ENCODE data around the gene OLFML2A.
"Not testable (repeated sequence)": the region's sequence is repeated elsewhere in the genome, so short reads cannot be mapped to it uniquely, and the experiment has no call there.

OLFML2A gene

DNA sequence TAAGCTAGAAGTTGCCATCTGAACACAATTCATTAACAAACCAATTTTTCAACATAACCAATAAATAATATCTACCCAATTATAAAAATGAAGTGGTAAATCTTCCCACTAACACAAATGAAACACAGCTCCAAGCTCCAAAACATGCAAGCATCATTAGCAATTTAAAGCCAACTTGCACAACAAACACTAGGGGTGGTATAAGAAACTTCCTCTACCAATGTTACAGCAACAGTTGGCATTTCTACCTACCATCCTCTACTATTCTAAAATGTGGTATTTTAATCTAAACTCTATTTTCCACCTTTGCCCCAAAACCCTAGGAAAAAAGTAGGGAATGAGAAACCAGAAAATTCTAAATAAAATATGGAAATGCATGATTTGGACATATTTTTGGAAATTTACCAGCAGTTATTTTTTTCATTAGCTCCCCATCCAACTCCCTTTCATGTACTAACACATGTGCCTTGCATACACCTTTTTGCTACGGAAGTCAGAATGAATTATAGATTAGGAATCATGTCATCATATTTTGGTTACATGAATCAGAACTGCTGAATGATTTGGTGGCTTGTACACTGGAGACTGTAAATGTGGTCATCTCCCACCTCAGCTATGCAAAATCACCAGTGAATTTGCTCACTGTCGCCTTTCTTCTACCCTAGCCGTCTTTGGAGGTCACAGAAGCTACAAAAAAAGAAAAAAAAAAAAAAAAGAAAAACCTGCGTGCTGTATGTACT is 9.9 kb upstream of the OLFML2A start:
- H3K4me3 Mint-ChIP-seq: no peak overlapping the region
- peaks cover 24% of the 10 kb centered on the region for H3K4me1 Mint-ChIP-seq
- peaks cover 82% of the 10 kb centered on the region for H3K27me3 Mint-ChIP-seq
- no peak overlapping the region for H3K27ac Mint-ChIP-seq
- CTCF ChIA-PET: interaction anchor here (0.6 to 1.4 kb wide), 7 partner anchors 42 to 216 kb away, joined by 3 to 5 read pairs (median 3); partner anchors contain the start of gene WDR38
- no peak for DNase-seq
- no peaks in the 10 kb centered on the region for H3K9me3 Mint-ChIP-seq
- no peaks in the 10 kb centered on the region for H3K36me3 Mint-ChIP-seq

DNA sequence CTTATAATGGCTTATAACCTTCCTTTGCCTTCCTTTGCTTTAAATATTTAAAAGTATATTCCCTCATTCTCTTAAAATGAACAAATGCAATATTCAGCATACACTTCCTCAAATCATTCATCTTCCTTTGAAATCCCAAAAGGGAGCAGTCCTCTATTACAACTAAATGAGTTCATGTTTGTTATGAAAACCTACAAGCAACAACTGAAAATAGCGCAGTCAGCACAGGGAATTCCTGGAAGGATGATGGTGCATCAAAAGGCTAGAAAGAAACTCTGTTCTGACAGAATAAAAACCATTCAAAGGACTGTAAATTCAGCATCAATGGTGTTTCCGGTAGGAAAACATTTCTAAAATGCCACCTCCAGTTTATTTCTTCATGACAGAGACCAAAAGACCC is 9.1 kb upstream of the OLFML2A start:
- no peaks in the 10 kb centered on the region for H3K36me3 Mint-ChIP-seq
- DNase-seq: no peak
- no peak overlapping the region for H3K4me3 Mint-ChIP-seq
- no peak overlapping the region for H3K27ac Mint-ChIP-seq
- CTCF ChIA-PET: interaction anchor here (15.4 kb wide), 1 partner anchor 84 kb away, joined by 332 read pairs; the partner anchor contains the start of gene WDR38
- peaks cover 32% of the 10 kb centered on the region for H3K4me1 Mint-ChIP-seq
- peaks cover 89% of the 10 kb centered on the region for H3K27me3 Mint-ChIP-seq
- H3K9me3 Mint-ChIP-seq: no peaks in the 10 kb centered on the region

DNA sequence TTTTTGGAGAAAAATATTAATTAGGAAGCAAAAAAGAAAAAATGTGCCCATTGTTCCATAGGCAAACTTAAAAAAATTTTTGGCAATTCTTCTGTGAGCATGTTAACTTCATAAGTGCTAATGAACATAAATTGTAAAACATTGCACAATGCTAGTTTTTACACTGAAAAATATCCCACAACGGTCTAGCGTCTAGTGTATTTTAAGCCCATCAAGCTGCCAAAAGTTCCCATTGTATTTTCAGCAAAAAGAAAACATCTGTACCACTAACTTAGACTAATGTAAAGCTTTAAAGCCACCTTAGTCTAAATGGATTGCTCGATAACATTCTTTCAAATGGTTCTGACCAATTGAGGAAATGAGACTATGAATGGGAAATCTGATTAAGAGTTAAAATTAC is 8.6 kb upstream of the OLFML2A start:
- Mint-ChIP-seq H3K4me1 (peaks cover 33% of the 10 kb centered on the region), H3K9me3 (no peaks in the 10 kb centered on the region), H3K4me3 (no peak overlapping the region), H3K36me3 (no peaks in the 10 kb centered on the region), H3K27me3 (peaks cover 91% of the 10 kb centered on the region), H3K27ac (no peak overlapping the region)
- no peak for DNase-seq
- CTCF ChIA-PET: interaction anchor here (0.7 to 15.4 kb wide), 3 partner anchors 84 to 165 kb away, joined by 3 to 332 read pairs (median 4); partner anchors contain the start of gene WDR38

DNA sequence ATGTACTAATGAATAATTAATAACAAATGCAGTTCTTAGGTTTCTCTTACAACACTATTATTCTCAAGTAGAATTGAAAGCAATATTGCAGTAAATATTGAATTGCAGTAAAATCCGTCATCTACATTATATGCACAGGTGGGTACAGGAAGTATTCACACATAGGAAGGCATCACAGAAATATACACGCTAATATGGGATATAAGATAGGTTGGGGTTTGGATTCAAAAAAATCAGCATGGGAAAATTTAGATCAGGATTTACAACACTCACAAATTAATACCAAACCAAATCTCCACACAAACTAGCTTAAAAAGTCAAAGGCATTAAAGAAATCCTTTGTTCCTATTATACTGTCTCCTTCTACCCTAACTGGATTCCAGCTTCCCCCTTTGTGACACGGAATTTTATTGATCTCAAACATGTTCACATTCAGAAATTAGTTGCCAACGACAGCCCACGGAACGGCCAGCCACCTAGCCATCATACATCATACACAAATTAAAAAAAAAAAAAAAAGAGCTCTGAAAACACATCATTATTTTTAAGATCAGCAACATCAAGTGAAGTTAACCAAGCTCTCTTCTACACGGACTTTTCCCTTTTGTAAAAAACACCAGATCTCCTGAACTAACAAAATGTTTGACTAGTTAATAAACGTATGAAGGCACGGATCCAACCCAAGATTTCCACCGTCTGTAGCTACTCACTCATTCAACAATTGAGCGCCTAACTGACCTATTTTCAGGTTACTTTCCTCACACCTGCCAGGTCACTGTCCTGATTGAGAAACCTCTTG is 8.0 kb upstream of the OLFML2A start:
- H3K27ac Mint-ChIP-seq: no peak overlapping the region
- no peaks in the 10 kb centered on the region for H3K36me3 Mint-ChIP-seq
- DNase-seq: no peak
- H3K4me3 Mint-ChIP-seq: no peak overlapping the region
- H3K9me3 Mint-ChIP-seq: no peaks in the 10 kb centered on the region
- peaks cover 88% of the 10 kb centered on the region for H3K27me3 Mint-ChIP-seq
- CTCF ChIA-PET: interaction anchor here (0.6 to 15.4 kb wide), 5 partner anchors 55 to 164 kb away, joined by 3 to 332 read pairs (median 3); partner anchors contain the start of gene WDR38
- peaks cover 39% of the 10 kb centered on the region for H3K4me1 Mint-ChIP-seq

DNA sequence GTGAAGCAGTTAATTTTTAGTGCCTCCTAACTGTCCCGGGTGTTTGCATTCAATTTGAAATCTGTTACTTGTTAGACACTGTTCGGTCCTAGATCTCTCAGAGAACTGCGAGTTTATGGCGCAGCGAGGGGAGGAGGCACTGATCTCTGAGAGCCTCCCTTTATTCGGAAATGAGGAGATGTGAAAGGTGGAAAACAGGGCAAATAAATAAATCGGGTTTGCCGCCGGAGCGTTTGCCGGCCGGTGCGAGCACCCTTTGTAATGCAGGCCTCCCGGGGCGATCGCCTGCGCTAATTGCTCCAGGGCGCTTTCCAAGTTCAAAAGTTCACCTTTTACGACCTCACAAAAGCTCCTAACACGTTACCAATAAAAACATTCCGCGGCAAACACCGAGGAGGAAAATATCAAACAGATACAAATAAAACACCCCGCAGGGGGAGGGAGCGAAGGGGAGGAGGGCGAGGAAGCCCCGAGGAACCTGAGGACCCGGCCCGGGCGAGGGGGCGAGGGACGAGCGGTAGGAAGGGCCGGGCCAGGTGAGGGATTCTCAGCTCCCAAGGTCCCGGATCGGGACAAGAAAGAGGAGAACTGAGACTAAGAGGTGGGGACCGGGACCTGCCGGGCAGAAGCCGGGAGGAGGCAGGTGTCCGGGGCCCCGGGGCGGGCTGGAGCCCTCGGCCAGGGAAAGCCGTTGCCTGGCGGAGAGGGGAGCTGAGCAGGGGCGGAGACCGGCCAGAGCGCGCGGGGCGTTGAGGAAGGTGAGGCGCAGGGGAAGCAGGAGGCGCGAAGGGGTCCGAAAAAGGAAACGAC is 7.2 kb upstream of the OLFML2A start:
- Mint-ChIP-seq H3K4me3 (peak overlapping the region; percentile 70), H3K36me3 (no peaks in the 10 kb centered on the region), H3K9me3 (no peaks in the 10 kb centered on the region), H3K27me3 (peaks cover 91% of the 10 kb centered on the region), H3K4me1 (peaks cover 47% of the 10 kb centered on the region), H3K27ac (no peak overlapping the region)
- DNase-seq: peak; percentile 40
- CTCF ChIA-PET: interaction anchor here (0.5 to 15.4 kb wide), 3 partner anchors 82 to 158 kb away, joined by 3 to 332 read pairs (median 3); partner anchors contain the start of gene WDR38

DNA sequence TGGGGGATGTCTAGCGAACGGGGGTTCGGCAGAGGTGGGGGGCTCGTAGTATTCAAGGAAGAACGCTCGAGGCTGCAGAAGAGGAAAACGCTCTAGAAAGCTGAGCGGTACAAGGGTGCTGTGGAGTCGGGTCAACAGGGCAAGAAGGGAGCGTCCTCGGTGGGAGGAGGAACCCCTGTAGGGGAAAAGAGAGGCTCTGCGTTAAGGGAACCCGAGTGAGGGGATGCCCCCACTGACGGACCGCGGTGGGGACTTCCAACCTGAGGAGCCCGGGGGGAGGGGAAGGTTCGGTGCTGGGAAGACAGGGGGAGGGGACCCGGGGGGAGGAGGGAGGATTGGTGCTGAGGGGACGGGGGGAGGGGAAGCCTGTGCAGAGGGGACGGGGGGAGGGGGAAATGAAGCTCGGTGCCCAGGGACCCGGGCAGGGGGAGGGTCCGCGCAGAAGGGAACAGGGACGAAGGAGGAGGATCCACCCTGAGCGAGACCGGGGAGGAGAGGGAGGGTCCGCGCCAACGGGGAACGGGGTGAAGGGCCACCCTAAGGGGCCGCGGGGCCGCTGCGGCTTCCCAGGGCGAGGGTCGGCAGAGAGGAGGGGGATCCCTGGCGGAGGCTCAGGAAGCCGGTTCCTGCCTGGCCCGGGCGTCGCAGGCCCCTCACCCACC is 6.4 kb upstream of the OLFML2A start:
- Mint-ChIP-seq H3K9me3 (no peaks in the 10 kb centered on the region), H3K27me3 (peaks cover 91% of the 10 kb centered on the region), H3K27ac (no peak overlapping the region), H3K36me3 (no peaks in the 10 kb centered on the region), H3K4me3 (peak overlapping the region; percentile 70), H3K4me1 (peaks cover 47% of the 10 kb centered on the region)
- DNase-seq: peak; percentile 43
- CTCF ChIA-PET: interaction anchor here (0.7 to 15.4 kb wide), 3 partner anchors 82 to 603 kb away, joined by 3 to 332 read pairs (median 3); partner anchors contain the start of gene WDR38

DNA sequence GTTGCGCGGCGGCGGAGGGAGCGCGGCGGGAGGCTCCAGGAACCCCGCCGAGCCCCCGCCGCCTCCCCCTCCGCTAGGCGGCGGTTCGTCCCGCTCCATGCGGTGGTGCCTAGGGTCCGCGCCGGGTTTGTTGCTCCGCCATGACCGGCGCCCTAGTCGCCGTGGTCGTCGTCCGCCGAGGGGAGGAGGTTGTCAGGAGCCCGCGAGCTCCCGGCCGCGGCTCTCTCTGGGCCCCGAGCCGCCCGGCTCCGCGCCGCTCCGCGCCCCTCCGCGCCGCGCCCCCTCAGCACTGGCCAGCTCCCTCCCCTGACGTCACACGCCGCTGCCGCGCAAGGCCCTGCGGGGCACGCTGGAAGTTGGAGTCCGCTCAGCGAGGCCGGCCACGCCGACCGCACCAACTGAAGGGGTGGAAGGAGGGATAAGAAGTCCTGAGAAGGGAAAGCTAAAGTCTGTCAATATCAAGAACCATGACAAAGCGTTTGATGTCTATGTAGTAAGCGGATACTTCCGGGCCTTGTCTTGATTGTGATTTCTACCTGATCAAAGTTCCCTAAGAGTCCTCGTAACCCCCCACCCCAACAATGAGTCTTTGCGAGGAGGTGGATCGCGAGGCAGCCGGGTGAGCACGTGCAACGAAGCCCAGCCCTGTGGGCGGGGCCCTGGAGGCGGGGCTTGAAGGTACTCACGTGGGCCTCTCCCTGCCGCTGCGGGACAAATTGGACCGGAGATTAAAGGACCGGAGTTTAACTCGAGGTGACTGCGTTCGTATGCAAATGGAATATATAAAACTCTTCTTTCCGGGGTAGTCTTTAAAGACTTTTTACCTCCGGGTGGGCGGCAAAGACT is 5.7 kb upstream of the OLFML2A start, which contains the start of gene NR6A1:
Gene NR6A1 (minus strand): TSS at position 291 of the 846 bp plus-strand sequence.
- peaks cover 91% of the 10 kb centered on the region for H3K27me3 Mint-ChIP-seq
- peak within 1 kb of the TSS; percentile 58 for H3K27ac Mint-ChIP-seq
- H3K4me1 Mint-ChIP-seq: peaks cover 52% of the 10 kb centered on the region
- CTCF ChIA-PET: interaction anchor here (0.7 to 15.4 kb wide), 10 partner anchors 10 to 602 kb away, joined by 3 to 332 read pairs (median 3); partner anchors contain the start of genes SCAI and WDR38
- no peaks in the 10 kb centered on the region for H3K9me3 Mint-ChIP-seq
- peak; percentile 96 for DNase-seq
- H3K36me3 Mint-ChIP-seq: no peaks in the 10 kb centered on the region
- H3K4me3 Mint-ChIP-seq: peak within 1 kb of the TSS; percentile 81

DNA sequence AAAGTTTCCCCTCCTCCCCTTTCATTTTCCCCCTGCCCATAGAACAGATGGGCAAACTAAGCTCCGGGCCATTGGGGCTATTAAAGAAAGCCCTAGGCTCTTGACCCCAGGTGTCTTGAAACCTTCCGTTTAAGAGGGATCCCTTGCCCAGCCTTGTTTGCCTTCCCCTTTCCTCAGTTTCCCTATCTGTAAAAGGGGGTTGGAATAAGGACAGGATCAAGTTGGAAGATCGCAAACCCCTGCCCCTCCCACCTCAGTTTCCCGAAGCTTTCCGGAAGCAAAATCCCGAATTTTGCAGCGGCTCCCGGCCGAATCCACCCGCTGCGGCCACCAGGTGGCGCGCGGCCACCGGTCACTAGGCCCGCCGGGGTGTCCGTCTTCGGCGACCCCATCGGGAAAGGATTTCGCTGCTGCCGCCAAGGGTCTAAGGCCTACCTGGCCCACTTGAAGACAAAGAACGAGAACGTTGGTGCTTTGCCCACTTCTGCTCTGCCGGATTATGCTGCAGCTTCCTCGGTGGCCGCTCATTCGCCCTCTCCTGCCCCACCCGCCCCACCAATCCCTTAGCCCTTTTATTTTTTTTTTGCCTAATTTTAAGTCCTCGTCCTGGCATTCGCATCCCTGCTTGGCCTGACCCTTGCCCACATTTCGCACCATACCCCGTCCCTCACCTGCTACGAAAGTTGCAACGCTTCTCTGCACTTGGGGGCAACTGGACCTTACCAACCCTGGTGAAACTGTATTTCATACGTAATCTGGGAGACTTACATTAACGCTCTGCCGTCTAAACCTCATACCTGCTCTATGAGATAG is 4.9 kb upstream of the OLFML2A start:
- H3K9me3 Mint-ChIP-seq: no peaks in the 10 kb centered on the region
- CTCF ChIA-PET: interaction anchor here (0.7 to 15.4 kb wide), 20 partner anchors 10 to 601 kb away, joined by 3 to 332 read pairs (median 3); partner anchors contain the start of genes SCAI and WDR38
- peak overlapping the region; percentile 81 for H3K4me3 Mint-ChIP-seq
- H3K27ac Mint-ChIP-seq: no peak overlapping the region
- no peaks in the 10 kb centered on the region for H3K36me3 Mint-ChIP-seq
- peaks cover 90% of the 10 kb centered on the region for H3K27me3 Mint-ChIP-seq
- DNase-seq: peak; percentile 49
- H3K4me1 Mint-ChIP-seq: peaks cover 58% of the 10 kb centered on the region

DNA sequence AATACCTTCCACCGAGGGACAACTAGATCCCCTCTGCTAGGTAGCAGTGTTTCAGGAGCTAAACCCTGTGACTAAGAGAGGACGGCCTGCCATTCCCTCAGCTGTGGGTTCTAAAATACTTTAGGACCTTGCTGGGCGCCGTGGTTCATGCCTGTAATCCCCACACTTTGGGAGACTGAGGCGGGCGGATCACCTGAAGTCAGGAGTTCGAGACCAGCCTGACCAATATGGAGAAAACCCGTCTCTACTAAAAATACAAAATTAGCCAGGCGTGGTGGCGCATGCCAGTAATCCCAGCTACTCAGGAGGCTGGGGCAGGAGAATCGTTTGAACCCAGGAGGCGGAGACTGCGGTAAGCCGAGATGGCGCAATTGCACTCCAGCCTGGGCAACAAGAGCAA is 4.1 kb upstream of the OLFML2A start:
- DNase-seq, H3K9me3 Mint-ChIP-seq, H3K36me3 Mint-ChIP-seq, H3K27ac Mint-ChIP-seq: not testable (repeated sequence)
- peaks cover 58% of the 10 kb centered on the region for H3K4me1 Mint-ChIP-seq
- H3K27me3 Mint-ChIP-seq: peaks cover 90% of the 10 kb centered on the region
- CTCF ChIA-PET: interaction anchor here (0.7 to 15.4 kb wide), 14 partner anchors 11 to 599 kb away, joined by 3 to 332 read pairs (median 3); partner anchors contain the start of gene WDR38
- H3K4me3 Mint-ChIP-seq: peak overlapping the region; percentile 81

DNA sequence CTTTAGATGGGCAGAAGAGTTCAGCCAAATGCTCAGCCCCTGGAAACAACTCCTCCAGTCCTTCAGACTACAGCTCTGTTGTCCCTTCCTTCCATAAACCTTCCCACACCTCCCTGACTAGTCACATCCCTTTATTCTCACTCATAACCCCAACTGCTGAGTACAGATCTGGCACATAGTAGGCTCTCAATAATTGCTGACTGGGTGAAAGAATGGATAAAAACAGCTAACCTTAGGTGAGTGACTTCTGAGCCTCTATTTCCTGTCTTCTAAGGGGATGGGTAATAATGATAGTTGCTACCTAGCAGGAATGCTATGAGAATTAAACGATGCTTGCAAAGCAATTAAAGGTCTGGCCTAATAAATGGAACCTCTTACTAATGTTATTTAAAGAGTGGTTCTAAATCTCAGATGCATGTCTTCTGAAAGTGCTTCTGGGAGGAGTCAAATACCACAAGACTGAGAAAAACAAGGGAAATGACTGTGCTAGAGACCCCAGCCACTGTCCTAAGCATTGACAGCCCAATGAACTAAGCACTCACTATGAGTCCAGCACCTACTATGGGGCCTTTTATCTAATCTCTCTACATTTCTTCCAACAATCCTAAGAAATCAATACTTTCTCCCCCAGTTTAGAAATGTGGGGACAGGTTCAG is 3.3 kb upstream of the OLFML2A start:
- H3K9me3 Mint-ChIP-seq: no peaks in the 10 kb centered on the region
- H3K36me3 Mint-ChIP-seq: no peaks in the 10 kb centered on the region
- no peak overlapping the region for H3K27ac Mint-ChIP-seq
- H3K27me3 Mint-ChIP-seq: peaks cover 92% of the 10 kb centered on the region
- H3K4me1 Mint-ChIP-seq: peaks cover 58% of the 10 kb centered on the region
- CTCF ChIA-PET: interaction anchor here (0.8 to 15.4 kb wide), 10 partner anchors 9 to 598 kb away, joined by 3 to 332 read pairs (median 4); partner anchors contain the start of gene WDR38
- no peak for DNase-seq
- H3K4me3 Mint-ChIP-seq: no peak overlapping the region
